Loucy (cell line): ENCODE measurements around the gene SLC3A2.

ENCODE experiments used
- H2AFZ ChIP-seq: fragments of 200-600 bp; sonication (generic); 2 replicates; pipeline ENCODE4 v1.6.0; 2016; ENCODE audit warnings: antibody characterized with exemption, mild to moderate bottlenecking, low read length, moderate library complexity
- H3F3A ChIP-seq: fragments of 200-600 bp; 2 replicates; pipeline ENCODE4 v1.6.0; 2016; ENCODE audit warnings: antibody characterized with exemption, low read depth, mild to moderate bottlenecking
- H3K27me3 ChIP-seq: fragments of 200-600 bp; sonication (generic); 2 replicates; pipeline ENCODE4 v1.6.1; 2014; ENCODE audit warnings: low read length, mild to moderate bottlenecking; ENCODE audit not compliant: insufficient read depth, poor library complexity, severe bottlenecking
- H3K36me3 ChIP-seq: fragments of 200-600 bp; sonication (generic); 2 replicates; pipeline ENCODE4 v1.6.1; 2016; ENCODE audit warnings: low read length; ENCODE audit not compliant: insufficient read depth
- H3K4me1 ChIP-seq: fragments of 200-600 bp; sonication (generic); 2 replicates; pipeline ENCODE4 v1.5.1; 2014; ENCODE audit warnings: low read length, mild to moderate bottlenecking; ENCODE audit not compliant: insufficient read depth, poor library complexity, severe bottlenecking
- H3K4me2 ChIP-seq: fragments of 200-600 bp; sonication (generic); 2 replicates; pipeline ENCODE4 v1.6.0; 2014; ENCODE audit warnings: antibody characterized with exemption, low read length, low read depth, mild to moderate bottlenecking; ENCODE audit not compliant: poor library complexity, severe bottlenecking
- H3K4me3 ChIP-seq: fragments of 200-600 bp; sonication (generic); 2 replicates; pipeline ENCODE4 v1.5.1; 2014; ENCODE audit warnings: low read length, mild to moderate bottlenecking, mixed read lengths; ENCODE audit not compliant: poor library complexity, severe bottlenecking
- H3K79me2 ChIP-seq: fragments of 200-600 bp; sonication (generic); 2 replicates; pipeline ENCODE4 v1.6.1; 2014; ENCODE audit warnings: low read length; ENCODE audit not compliant: insufficient read depth
- H3K9ac ChIP-seq: fragments of 200-600 bp; sonication (generic); 2 replicates; pipeline ENCODE4 v1.6.0; 2014; ENCODE audit warnings: mild to moderate bottlenecking, low read depth, low read length, moderate library complexity; ENCODE audit not compliant: poor library complexity, severe bottlenecking
- H3K9me2 ChIP-seq: fragments of 200-600 bp; sonication (generic); replicated peaks from 2 replicates; pipeline ENCODE4 v1.6.1; 2016; ENCODE audit warnings: low read depth, low read length, mixed read lengths
- H3K9me3 ChIP-seq: fragments of 200-600 bp; sonication (generic); 2 replicates; pipeline ENCODE4 v1.6.1; 2014; ENCODE audit warnings: mild to moderate bottlenecking, antibody characterized with exemption, low read length, low read depth; ENCODE audit not compliant: insufficient read depth
- H4K20me1 ChIP-seq: fragments of 200-600 bp; sonication (generic); 2 replicates; pipeline ENCODE4 v1.6.0; 2014; ENCODE audit warnings: antibody characterized with exemption, low read length, mild to moderate bottlenecking; ENCODE audit not compliant: insufficient read depth, poor library complexity, severe bottlenecking
- EZH2phosphoT487 ChIP-seq: fragments of 200-600 bp; IDR thresholded peaks from 2 replicates; pipeline ENCODE4 v1.6.1; 2018; ENCODE audit warnings: antibody characterized with exemption, mild to moderate bottlenecking, moderate library complexity, borderline replicate concordance
- TF ChIP-seq, protein P1 (sequence below): fragments of 200-600 bp; sonication (generic); conservative IDR thresholded peaks from 2 replicates; pipeline ENCODE4 v1.5.1; 2014; ENCODE audit warnings: mild to moderate bottlenecking, antibody characterized with exemption, low read length

SLC3A2 gene

GRCh38 chr11:62909107-62909894, 28.6 kb downstream of the SLC3A2 start:
- TF ChIP-seq EZH2phosphoT487 = no peak
- TF ChIP-seq, protein P1, sequence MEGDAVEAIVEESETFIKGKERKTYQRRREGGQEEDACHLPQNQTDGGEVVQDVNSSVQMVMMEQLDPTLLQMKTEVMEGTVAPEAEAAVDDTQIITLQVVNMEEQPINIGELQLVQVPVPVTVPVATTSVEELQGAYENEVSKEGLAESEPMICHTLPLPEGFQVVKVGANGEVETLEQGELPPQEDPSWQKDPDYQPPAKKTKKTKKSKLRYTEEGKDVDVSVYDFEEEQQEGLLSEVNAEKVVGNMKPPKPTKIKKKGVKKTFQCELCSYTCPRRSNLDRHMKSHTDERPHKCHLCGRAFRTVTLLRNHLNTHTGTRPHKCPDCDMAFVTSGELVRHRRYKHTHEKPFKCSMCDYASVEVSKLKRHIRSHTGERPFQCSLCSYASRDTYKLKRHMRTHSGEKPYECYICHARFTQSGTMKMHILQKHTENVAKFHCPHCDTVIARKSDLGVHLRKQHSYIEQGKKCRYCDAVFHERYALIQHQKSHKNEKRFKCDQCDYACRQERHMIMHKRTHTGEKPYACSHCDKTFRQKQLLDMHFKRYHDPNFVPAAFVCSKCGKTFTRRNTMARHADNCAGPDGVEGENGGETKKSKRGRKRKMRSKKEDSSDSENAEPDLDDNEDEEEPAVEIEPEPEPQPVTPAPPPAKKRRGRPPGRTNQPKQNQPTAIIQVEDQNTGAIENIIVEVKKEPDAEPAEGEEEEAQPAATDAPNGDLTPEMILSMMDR = peak; percentile 67
- Histone ChIP-seq H3K4me2 (no peak overlapping the region), H3K4me3 (no peak overlapping the region), H3F3A (no peaks in the 10 kb centered on the region), H3K4me1 (peaks cover 13% of the 10 kb centered on the region), H3K36me3 (no peaks in the 10 kb centered on the region), H3K9ac (no peak overlapping the region), H2AFZ (no peak overlapping the region), H3K9me3 (no peaks in the 10 kb centered on the region), H4K20me1 (no peaks in the 10 kb centered on the region), H3K9me2 (no peaks in the 10 kb centered on the region), H3K27me3 (no peaks in the 10 kb centered on the region), H3K79me2 (no peaks in the 10 kb centered on the region)

DNA sequence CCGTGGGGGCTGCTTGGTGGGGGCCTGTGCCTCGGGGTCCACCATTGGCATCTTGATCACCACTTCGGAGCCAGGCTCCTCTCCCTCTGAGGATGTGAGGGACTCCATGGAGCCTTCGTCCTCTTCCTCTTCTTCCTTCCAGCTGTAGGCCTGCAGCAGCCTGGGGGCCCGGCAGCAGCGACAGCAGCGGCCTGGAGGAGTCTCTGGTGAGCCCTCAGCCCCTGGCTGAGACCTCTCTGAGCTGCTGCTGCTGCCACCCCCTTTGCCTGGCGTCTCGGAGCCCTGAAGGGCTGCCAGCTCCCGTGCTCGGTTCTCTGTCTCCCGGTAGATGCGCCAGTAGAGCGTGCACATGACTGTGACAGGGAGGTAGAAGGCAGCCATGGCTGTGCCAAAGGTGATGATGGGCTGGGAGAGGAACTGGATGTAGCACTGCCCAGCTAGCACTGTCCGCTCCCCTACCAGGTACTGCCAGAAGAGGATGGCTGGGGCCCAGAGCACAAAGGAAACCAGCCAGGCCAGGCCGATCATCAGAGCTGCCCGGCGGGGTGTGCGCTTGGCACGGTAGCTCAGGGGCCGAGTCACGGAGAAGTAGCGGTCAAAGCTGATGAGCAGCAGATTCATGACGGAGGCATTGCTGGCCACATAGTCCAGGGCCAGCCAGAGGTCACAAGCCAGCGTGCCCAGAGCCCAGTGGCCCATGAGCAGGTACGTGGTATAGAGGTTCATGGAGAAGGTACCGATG, 29.6 kb downstream of the SLC3A2 start:
- no peaks in the 10 kb centered on the region for H3K79me2 ChIP-seq
- H3K36me3 ChIP-seq = no peaks in the 10 kb centered on the region
- H3K4me2 ChIP-seq = no peak overlapping the region
- peaks cover 13% of the 10 kb centered on the region for H3K4me1 ChIP-seq
- no peak overlapping the region for H3K9ac ChIP-seq
- TF ChIP-seq EZH2phosphoT487 = no peak
- TF ChIP-seq, protein P1 = no peak
- H3K4me3 ChIP-seq = no peak overlapping the region
- no peaks in the 10 kb centered on the region for H4K20me1 ChIP-seq
- no peaks in the 10 kb centered on the region for H3K27me3 ChIP-seq
- H3F3A ChIP-seq = no peaks in the 10 kb centered on the region
- no peak overlapping the region for H2AFZ ChIP-seq
- no peaks in the 10 kb centered on the region for H3K9me2 ChIP-seq
- H3K9me3 ChIP-seq = no peaks in the 10 kb centered on the region

DNA sequence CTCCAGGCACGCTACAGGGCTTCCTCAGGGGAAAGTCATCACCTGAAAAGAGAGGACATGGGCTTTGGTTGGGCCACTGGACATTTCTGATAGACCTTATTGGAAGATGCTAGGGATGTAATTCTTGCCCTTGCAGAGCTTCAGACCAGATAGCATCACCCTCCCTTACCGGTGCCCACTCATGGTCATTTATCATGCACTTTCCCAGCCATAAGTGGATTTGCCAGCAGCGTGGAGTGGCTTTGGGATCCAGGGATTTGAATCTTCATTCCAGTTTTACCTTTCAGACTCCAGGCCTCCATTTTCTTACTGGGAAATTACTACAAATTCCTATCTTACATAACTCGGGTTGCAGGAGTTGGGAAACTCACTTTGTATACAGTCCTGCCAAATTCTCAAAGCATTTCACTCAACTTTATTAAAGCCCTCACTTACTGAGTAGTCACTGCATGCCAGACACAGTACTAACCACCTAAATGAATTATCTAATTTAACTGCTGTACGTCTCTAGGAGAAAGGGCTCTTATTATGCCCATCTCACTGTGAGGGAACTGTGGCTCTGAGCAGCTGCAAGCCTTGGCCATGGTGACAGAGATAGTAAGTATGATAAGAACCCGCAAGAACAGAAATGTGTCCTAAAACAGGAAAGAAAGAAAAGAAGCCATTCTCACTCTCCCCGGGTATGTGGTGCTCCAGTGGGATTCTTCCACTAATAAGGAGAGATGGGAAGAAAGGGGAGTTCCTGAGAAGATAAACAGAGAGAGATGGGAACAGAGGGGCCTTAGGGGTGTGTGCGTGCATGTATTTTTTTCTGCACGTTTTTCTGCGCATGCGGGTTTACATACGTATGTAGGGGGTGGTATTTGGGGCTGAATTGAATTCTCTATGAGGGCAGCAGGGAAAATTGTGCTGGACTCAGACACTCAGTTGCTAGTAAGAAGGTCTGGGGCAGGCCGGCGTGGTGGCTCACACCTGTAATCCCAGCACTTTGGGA, 30.7 kb downstream of the SLC3A2 start:
- TF ChIP-seq, protein P1 = no peak
- no peak for TF ChIP-seq EZH2phosphoT487
- Histone ChIP-seq H3K9me2 (no peaks in the 10 kb centered on the region), H3K4me2 (no peak overlapping the region), H2AFZ (no peak overlapping the region), H4K20me1 (no peaks in the 10 kb centered on the region), H3K9me3 (no peaks in the 10 kb centered on the region), H3K4me1 (peaks cover 7% of the 10 kb centered on the region), H3K36me3 (no peaks in the 10 kb centered on the region), H3K4me3 (no peak overlapping the region), H3F3A (no peaks in the 10 kb centered on the region), H3K79me2 (no peaks in the 10 kb centered on the region), H3K9ac (no peak overlapping the region), H3K27me3 (no peaks in the 10 kb centered on the region)
